Stimulated activated CD4-positive, alpha-beta T cell treated with anti-CD3 and anti-CD28 coated beads, Interleukin-4, amount 100 ng/mL, for 48 hours (primary cell): ENCODE measurements around the gene VPS13A.
A peak's percentile ranks its signal among the peaks of the same experiment; 100 is the strongest.

Source experiments
- DNase-seq, 2 donors: peaks; one replicate each; pipeline ENCODE4 v3.0.0-alpha.2; 2020; ENCODE audit warnings: low read depth in 2 of 2

VPS13A gene

GRCh38 chr9:77177143-77177893 lies at the start of gene VPS13A:
Gene VPS13A (plus strand): TSS chr9:77177534. CDS start chr9:77177705, 171 bp downstream.
- DNase-seq = peak; percentile 88 to 97

- DNase-seq = no peak
Observed at GRCh38 chr9:77128125-77128789, 49.1 kb upstream of the VPS13A start.

- DNase-seq = no peak
Observed at GRCh38 chr9:77131399-77131798, 45.9 kb upstream of the VPS13A start.

- no peak for DNase-seq
Observed at GRCh38 chr9:77133011-77133410, 44.3 kb upstream of the VPS13A start.

- DNase-seq = no peak
Observed at GRCh38 chr9:77142366-77142765, 35.0 kb upstream of the VPS13A start.

- DNase-seq = no peak
Observed at GRCh38 chr9:77149879-77150278, 27.5 kb upstream of the VPS13A start.

- DNase-seq = no peak
Observed at GRCh38 chr9:77152289-77152688, 25.0 kb upstream of the VPS13A start.

- no peak for DNase-seq
Observed at GRCh38 chr9:77156646-77157371, 20.5 kb upstream of the VPS13A start.

GRCh38 chr9:77158772-77159513 lies 18.4 kb upstream of the VPS13A start:
- no peak for DNase-seq

- DNase-seq = no peak
Observed at GRCh38 chr9:77161191-77161590, 16.1 kb upstream of the VPS13A start.

- no peak for DNase-seq
Observed at GRCh38 chr9:77161966-77162365, 15.4 kb upstream of the VPS13A start.

- DNase-seq = no peak
Observed at GRCh38 chr9:77162366-77162765, 15.0 kb upstream of the VPS13A start.

GRCh38 chr9:77163884-77164283 lies 13.4 kb upstream of the VPS13A start:
- no peak for DNase-seq

GRCh38 chr9:77166193-77166592 lies 11.1 kb upstream of the VPS13A start:
- no peak for DNase-seq

GRCh38 chr9:77170991-77171699 lies 6.2 kb upstream of the VPS13A start:
- DNase-seq = no peak

- DNase-seq = no peak
Observed at GRCh38 chr9:77175151-77175550, 2.2 kb upstream of the VPS13A start.

- no peak for DNase-seq
Observed at GRCh38 chr9:77176106-77176505, 1.2 kb upstream of the VPS13A start.

- no peak for DNase-seq
Observed at GRCh38 chr9:77176686-77177142, 620 bp upstream of the VPS13A start.

GRCh38 chr9:77177894-77178794 lies 810 bp downstream of the VPS13A start:
- peak; percentile 30 to 39 for DNase-seq

GRCh38 chr9:77180056-77180455 lies 2.7 kb downstream of the VPS13A start:
- no peak for DNase-seq
